ENCODE measurements around the gene CKAP5.

CKAP5 gene

DNA sequence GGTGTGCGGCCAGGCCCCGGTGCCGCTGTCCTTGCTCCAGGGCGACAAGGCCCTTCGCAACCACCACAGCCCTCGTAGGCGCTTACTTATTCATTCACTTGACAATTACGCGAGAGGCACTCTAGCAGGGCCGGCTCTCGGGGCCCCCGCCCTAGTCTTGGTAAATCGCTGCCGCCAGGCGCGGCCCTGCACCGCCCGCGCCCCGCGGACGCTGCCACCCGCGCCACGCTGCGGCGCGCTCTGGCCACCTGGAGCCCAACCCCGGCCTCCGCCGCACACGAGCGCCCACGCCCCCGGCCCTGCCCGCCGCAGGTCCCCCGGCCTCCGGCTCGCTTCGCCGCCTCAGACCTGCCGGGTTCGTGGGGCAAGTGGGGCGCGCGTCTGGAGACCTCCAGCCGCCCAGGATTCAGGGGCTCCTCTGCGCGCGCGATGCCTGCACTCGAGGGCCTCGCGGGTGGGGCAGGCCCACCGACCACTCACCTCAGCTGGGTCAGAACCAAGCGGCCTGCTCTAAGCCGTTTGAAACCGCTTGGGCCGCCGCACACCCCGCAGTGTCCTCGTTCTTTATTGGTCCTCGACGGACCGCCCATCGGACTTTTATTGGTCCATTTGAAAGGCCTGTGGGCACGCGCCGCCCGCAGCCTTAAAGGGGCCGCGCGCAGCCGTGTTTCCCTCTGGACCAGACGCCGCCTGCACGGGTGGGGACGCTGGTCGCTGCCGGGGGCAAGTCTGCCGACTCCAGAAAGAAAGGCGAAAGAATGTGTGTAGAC, at the start of gene CKAP5:
Gene CKAP5 (minus strand): TSS at position 541 of the 770 bp plus-strand sequence. CDS start 25,049 bp downstream, outside the sequence.
- DNase-seq (ENCODE audit: low spot score) = peak; percentile 82

DNA sequence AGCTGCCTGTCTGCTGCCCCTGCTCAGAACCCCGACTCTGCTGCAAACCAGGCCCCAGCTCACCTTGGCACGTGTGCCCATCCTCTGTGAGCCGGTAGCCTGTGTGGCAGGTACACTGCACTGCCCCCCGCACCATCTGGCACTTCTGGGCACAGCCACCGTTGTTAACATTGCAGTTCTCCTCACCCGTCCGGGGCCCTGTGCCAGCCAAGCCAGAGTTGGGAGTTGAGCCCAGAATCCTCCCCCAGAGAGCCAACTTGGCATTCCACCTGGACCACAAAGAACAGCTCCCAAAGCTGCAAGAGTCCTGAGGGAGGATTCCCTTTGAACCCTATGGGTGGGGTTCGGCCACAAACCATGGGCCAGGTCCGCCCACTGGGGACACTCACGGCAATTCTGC, 49.7 kb upstream of the CKAP5 start:
- DNase-seq (ENCODE audit: low spot score) = no peak

DNA sequence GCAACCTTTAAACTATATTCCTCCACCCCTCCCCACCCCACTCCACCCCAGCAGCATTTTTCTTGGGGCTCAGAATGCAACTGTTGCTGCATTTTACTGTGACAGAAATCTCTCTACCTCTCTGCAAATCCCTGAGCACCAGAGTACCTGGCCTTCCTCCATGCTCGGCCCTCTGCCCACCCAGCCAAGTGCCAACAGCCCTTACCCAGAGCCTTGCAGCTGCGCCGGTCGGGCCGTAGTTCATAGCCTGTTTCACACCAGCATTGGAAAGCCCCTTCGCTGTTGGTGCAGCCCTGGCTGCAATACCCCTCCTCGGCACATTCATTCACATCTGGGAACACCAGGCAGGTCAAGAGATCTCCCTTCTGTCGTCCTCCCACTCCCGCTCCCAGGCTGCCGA, 48.9 kb upstream of the CKAP5 start:
- DNase-seq (ENCODE audit: low spot score) = no peak

DNA sequence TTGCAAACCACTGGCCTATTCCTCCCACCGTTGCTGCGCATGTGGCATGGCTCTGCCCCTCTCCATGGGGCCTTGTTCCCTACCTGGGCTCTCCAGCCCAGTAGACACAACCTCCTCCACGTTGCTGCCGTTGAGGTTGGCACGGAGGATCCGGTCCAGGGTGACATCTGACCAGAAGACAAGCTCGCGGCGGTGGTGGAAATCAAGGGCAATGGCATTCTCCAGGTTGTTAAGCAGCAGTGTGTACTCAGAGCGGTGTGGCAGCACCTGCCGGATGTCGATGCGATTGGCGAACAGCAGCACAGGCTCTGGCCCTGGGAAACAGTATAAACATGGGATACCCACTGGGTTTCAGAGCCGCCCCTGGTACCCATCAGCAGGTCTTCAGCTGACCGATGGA, 48.4 kb upstream of the CKAP5 start:
- no peak for DNase-seq (ENCODE audit: low spot score)

DNA sequence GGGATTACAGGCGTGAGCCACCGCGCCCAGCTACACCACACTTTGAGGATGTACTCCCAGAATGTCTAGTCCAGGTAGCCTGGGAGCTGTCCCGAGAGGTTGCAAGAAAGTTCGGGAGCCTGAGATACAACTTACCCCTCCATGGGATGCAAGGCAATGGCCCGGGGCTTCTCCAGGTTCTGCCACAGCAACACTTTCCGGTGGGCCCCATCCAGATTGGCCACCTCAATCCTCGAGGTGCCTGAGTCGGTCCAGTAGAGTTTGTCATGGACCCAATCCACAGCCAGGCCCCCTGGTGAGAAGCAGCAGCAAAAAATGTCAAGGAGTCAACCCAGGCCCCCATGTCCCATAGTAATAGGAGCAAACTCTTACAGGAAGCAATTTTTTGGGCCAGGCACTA, 46.8 kb upstream of the CKAP5 start:
- no peak for DNase-seq (ENCODE audit: low spot score)

DNA sequence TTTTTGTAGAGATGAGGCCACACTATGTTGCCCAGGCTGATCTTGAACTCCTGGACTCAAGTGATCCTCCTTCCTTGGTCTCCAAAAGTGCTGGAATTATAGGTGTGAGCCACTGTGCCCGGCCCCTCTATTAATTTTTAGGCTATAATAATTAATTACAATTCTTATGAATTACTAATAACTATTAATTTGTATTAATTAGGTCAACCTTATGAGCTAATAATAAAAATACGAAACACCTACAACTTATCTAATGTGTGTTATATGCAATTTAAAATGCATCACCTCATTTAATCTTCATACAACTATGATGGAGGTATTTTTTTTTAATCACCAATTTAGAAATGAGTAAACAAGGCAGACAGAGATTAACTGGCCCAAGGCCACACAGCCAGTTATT, 46.0 kb upstream of the CKAP5 start:
- no peak for DNase-seq (ENCODE audit: low spot score)

DNA sequence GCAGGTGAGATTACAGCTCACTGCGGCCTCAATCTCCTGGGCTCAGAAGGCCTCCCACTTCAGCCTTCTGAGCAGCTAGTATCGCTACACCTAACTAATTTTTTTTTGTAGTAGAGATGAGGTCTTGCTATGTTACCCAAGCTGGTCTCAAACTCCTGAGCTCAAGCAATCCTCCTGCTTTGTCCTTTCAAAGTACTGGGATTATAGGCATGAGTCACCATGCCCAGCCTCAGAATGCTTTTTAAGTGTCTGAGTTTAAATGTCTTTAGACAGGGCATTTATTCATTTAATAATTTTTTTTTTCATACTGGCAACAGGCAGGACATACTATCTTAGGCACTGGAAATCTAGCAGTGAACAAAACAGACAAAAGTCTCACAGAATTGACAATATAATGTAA, 44.6 kb upstream of the CKAP5 start:
- DNase-seq (ENCODE audit: low spot score) = no peak

DNA sequence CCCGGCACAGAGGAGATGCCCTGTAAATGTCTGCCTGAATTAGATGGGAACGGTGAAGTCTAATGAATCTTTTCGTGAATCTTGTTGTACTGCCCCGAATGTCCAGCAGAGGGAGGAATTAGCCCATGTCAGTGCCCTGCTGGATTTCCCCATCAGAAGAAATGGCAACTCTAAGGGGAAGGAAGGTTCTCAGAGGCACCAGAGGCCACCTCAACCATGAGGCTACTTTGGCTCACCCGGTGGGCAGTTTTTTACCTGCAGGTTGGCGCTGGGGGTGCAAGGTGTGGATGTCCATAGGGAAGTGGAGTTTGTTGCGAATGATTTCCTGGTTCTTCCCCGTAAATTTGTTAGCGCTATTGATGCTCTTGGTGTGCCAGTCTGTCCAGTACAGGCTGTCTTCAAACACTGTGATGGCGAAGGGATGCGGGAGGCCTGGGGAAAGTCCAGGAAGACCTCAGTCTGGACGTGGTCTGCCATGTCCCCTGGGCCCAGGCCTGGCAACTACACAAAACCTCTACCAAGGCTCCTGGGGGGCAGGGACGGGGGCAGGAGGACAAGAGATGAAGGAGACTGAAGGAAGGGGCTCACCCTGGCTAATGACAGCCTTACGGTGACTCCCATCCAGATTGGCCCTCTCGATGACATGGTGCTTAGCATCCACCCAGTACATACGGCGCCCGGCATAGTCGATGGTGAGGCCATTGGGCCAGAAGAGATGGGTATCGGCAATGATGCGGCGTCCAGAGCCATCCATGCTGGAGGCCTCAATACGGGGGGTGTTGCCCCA, 43.8 kb upstream of the CKAP5 start:
- peak; percentile 63 for DNase-seq (ENCODE audit: low spot score)

DNA sequence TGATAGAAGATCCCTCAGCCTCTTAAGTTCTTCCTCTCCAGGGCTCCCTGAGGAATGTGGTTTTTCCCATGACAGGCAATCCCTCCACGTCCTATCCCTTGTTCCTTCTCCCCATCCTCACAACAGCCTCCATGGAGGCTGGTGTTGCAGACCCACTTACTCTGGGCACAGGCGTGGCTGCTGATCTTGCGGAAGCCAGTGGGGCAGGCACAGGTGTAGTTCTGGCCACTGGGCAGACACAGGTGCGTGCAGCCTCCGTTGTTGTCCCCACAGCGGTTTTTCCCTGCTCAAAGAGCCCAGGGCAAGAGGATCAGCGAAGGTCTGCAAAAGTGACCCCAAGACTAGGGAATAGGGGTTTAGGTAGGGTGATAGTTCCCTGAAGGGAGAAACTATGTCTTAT, 43.2 kb upstream of the CKAP5 start:
- no peak for DNase-seq (ENCODE audit: low spot score)

DNA sequence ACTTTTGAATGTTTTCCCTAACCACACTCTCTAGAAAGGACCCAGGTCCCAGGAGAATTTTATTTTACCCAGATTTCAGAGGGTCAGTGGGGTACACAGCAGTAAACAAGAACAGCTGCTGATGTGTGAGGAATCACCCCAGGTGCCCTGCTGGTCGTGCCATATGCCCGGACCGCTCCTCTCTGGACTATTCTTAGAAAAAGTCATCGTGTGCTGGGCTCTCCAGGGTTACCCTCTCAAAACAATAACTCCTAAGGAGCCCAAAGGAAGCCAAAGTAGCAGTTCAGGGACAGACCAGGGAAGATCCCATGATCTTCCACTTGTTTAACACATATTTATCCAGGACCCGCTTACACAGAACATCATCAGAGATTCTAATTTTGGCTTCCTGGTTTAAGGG, 42.6 kb upstream of the CKAP5 start:
- DNase-seq (ENCODE audit: low spot score) = no peak

DNA sequence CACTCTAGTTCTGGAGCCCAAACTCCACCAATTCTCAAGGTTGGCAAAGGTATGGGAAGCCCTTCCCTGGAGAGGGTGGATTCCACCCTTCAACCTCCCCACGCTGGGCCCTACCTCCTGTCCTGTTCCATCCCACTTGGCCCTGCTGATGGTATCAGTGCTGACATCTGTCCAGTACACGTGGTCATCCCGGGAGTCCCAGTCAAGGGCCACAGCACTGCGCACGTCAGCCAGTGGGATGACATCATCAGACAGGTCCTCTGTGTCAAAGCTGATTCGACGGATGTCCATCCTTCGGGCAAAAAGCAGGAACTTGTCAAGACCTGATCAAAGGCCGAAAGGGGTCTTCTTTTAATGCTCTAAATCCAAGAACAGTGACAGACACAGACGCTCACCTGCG, 40.1 kb upstream of the CKAP5 start:
- DNase-seq (ENCODE audit: low spot score) = no peak

DNA sequence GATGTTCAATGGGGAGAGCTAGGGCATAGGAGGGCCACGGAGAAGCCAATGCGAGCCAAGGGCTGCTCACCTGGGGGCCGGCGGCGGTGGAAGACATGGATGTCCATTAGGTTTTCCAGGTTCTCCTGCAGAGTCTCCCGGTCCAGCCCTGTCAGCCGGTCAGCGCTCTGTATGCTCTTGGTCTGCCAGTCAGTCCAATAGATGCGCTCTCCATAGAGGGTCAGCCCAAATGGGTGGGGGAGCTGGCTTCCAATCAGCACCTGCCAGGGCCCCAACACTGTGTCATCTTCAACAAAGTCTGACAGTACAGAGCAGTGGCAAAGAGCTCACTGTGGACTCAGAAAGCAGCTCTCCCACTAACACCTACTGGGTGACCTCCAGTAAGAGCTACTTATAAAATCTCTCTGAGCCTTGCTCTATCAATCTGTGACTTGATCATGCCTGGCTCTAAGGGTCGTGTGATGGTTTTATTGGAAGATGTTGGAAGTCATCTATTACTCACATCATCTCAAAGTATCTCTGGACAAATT, 33.0 kb upstream of the CKAP5 start:
- DNase-seq (ENCODE audit: low spot score) = no peak

DNA sequence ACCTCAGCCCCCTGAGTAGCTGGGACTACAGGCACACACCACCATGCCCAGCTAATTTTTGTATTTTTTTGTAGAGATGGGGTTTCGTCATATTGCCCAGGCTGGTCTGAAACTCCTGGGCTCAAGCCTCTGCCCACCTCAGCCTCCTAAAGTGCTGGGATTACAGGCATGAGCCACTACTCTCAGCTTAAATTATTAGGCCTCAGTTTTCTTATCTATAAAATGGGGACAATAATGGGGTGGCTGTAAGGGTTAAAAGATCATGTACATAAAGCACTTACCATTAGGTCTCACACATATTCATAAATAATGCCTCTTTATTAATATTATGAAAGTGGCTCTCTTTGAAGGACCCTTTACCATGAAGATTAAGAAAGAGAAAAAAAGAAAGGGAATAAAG, 31.5 kb upstream of the CKAP5 start:
- no peak for DNase-seq (ENCODE audit: low spot score)

DNA sequence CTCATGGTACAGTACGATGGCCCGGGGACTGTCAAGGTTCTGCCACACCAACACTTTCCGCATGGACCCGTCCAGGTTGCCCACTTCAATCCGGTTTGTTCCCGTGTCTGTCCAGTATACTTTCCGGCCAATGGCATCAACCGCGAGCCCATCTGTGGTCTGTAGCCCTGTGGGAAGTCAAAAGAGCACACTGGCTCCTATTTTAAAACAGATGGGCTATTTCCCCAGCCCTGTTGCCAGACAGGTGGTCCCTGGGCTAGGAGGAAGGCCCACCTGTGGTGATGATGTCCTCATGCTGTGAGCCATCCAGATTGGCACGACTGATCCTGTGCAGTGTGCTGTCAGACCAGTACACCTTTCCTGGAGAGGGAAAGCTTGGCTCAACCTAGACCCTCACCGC, 30.4 kb upstream of the CKAP5 start:
- DNase-seq (ENCODE audit: low spot score) = no peak

DNA sequence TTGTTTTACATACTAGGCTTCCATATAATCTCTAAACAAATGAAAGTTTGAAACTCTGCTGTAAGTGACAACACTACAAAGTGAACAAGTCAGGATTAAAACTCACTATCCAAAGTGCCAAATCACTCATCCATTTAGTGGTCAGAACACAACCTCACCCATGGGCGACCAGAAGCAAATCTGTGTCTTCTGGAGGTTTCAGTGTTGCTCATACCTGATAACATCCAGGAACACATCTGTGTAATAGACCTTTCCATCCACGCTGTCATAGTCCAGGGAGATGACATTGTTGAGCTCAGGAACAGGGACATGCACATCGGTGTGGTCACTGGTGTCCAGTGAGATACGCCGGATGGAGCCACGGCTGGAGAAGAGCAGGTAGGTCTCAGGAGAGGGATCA, 28.5 kb upstream of the CKAP5 start:
- no peak for DNase-seq (ENCODE audit: low spot score)

DNA sequence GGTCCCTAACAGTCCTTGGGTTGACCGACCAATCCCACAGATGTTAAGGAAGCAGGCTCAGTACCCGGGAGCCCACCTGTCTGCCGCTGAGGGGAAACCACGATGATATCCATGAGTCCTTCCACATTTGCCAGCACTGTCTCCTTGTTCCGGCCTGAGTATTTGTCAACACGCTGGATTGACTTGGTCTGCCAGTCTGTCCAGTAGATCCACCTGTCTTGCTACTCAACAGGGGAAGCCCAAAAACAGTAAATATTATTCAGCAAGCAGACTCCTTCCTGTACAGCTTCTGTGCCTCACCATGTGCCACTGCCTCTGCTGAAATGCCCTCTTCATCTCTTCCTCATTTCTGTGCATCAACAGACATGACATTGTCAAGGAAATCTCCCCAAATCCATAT, 22.8 kb upstream of the CKAP5 start:
- DNase-seq (ENCODE audit: low spot score) = no peak

DNA sequence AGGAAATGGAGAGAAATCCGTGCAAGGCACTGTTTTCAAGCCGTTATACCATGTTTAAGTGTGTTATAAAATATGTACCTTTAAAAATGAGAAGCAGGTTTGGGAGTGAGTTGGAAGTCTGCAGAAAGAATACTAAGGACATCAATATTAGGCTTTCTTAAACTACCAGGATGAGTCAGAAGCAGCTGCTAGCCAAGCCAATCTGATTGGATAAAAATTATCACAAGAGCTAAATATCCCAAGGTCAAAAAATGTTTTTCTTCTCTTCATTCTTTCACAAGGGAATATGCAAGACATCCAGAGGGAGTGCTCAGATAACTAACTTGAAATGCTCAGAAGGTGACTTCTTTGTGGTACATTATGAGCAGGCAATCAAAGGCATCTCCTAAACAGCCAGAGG, 19.3 kb upstream of the CKAP5 start:
- no peak for DNase-seq (ENCODE audit: low spot score)

DNA sequence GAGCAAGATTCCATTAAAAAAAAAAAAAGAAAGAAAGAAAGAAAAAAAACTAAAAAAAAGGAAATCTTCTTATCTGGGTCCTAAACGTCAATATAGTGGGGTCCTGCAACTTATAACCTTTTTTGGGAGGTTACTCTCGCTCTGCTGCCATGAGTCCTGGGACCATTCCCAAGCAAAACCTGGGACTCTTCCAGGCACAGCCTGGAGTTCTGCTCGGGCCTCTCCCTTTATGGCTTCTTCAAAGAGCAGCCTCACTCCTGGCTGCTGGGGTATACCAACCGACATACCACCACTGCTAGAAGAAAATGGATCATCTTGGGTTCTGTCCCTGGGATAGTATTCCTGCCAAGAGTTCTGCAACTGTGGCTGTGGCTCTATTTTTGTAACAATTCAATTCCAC, 14.1 kb upstream of the CKAP5 start:
- DNase-seq (ENCODE audit: low spot score) = no peak

DNA sequence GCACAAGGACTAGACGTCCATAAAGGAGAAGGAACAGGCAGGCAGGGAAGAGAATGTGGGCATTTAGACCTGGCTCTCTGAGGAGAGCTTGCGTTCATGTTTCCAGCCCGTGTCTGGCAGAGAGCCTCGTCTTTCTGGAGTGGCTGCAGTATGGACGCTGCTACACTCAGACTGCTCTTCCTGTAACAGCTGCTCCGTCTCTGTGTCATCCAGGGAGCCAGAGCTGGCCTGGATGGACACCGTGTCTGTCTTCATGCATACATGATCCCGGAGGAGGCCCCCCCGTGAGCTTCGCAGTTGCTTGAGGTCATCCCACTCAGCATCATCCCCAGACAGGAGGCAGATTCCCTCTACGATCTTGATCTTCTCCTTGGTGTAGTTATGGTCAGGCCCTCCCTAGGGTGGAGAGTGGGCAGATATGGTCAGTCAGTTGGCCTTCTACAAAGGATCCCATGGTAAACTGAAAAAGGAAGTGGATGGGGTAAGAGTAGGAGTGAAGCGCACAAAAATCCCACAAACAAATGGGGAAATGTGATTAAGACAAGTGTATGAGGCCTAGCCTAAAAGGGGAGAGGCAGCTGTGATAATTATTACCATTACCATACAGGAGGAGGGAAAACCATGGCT, 13.0 kb upstream of the CKAP5 start:
- no peak for DNase-seq (ENCODE audit: low spot score)

DNA sequence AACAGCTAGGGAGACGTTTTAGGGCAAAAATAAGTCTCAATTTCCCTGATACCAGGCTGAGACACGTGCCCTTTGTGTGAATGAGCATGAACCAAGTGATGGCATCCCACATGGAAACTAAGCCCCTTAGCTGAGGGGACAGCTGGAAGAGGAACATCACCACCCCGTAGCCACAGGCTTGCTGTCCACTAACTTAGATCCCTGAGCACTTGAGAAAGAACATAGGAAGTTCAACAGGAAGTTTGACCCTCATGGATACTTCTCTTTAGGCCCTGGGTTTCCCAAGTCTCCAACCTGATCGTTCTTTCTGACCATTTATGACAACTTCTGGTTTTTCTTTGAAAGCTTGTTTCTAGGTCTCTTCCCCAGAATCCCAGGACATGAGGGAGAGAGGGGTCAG, 11.6 kb upstream of the CKAP5 start:
- no peak for DNase-seq (ENCODE audit: low spot score)

DNA sequence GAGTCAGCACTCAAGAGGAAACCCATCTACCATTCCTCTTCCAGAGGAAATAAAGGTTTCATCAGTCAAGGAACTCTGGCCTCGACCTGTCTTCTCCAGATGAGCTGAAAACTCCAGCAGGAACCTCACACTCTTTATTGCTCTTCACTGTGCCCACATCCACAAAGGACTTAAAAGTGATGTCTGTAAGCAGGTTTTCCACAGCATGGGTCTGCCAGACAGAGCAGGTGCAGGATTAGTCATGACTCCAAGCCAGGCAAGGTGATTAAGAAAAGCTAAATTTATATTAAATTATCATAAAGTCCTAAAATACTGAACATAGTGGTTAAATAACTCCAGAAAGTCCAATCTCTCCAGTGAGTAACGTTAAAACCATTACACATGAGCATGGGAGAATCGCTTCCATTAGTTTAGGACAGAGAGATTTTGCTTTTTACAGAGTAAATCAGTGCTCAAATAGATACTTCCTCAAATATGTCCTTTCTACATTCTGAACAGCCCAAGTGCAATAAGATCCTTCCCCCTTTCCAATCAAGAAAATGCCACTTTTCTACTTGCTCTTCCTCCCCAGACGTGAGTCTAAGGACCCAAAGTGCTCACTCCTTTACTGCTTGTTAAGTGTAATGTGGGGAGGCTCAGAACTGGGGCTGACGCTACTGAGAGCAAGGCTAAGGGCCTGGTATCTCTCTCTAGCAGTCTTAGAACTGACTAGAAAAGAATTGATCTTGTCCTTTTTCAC, 10.7 kb upstream of the CKAP5 start:
- no peak for DNase-seq (ENCODE audit: low spot score)

DNA sequence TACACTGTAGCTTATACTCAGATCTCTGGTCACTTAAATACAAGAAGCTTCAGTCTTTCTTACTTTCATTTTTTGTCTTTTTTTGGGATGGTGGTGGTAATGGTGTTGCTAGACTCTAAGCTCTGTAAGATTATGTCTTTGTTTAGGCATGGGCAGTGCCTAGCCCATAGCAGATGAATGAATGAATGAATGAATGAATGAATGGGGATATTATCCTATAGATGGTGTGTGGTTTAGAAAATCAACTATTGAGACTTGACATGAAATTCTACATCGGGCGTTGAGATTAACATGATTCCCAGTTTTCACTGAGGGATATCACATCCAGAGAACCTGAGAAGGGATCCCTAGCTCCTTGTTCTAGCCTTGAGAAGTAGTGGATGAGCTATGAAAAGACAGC, 9.8 kb upstream of the CKAP5 start:
- DNase-seq (ENCODE audit: low spot score) = no peak

Measured in CD4-positive, alpha-beta T cell treated with Interleukin-6 at 100 ng/mL for 8 hours (primary cell).